Activated T-cell treated with anti-CD3 and anti-CD28 coated beads, Interleukin-2, amount 50 U/mL, for 48 hours (primary cell): ENCODE results near the gene MARK1.

ENCODE experiments used
- DNase-seq, 2 experiments: peaks; one replicate each; pipeline ENCODE4 v3.0.0-alpha.2; 2020

MARK1 gene

GRCh38 chr1:220527908-220528678 lies at the start of gene MARK1:
Gene MARK1 (plus strand): TSS chr1:220528136. CDS start chr1:220528823, 687 bp downstream.
- peak; percentile 30 to 45 for DNase-seq

- DNase-seq, result no peak
Observed at GRCh38 chr1:220483700-220484099, 44.2 kb upstream of the MARK1 start.

- DNase-seq, result no peak
Observed at GRCh38 chr1:220484135-220484534, 43.8 kb upstream of the MARK1 start.

- no peak for DNase-seq
Observed at GRCh38 chr1:220485131-220485530, 42.8 kb upstream of the MARK1 start.

DNA sequence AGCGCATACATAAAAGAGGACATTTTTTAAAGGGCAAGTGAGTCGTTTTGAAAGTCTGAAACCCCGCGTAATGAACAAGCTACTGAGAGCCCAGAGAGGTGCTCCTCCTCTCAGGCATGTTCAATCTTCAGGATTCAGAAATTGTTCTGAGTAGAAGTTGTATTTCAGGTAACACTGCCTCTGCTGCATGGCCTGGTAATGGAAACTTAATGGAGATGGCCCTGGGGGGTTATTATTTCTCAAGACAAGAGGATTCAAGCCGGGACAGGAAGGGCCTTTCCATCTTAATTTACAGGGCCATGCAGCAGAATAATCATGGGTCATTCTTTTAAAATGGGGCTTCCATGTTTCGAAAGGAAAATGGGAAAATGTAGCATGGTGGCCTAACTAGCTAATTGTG lies 42.1 kb upstream of the MARK1 start:
- no peak for DNase-seq

- DNase-seq, result peak; percentile 37 to 38
Observed at GRCh38 chr1:220487297-220487820, 40.6 kb upstream of the MARK1 start.

- no peak for DNase-seq
Observed at GRCh38 chr1:220491891-220492290, 36.0 kb upstream of the MARK1 start.

GRCh38 chr1:220497220-220497947 lies 30.6 kb upstream of the MARK1 start:
- DNase-seq, result no peak

DNA sequence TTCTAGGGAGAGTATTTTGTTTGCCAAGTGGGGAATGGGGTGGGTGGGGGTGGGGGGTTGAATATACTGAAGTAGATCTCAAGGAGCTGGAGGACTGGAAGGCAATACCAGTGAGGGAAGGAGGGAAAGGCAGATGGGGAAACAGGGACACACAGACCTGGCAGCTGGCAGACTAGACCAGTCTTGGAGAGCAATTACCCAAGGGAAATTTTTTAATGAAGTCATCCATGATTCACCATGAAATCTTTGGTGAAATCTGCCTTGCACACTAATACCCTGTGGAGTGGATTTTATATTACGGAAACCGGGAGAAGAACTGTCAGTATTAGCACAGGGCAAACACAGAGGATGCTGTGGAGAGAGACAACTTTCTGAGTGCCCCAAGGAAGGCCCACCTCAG lies 29.7 kb upstream of the MARK1 start:
- no peak for DNase-seq

- DNase-seq, result no peak
Observed at GRCh38 chr1:220500372-220500771, 27.6 kb upstream of the MARK1 start.

DNA sequence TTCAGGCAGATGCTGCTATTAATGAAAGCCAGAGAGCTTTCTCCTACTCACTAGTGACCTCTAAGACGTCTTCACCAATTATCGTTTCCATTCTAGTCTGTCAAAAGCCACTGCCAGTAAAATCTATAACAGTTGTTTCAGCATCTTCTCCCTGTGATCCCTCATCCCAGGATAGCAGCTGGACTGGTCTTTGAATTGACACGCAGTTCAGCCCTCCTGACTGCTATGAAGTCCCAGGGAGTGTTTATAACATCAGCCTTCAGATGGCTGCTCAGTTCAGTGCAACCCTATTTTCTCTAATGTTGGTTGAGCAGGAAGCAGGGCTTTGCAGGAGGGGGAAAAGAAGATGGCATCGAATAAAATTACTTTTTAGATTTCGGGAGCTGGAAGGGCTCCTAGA lies 23.6 kb upstream of the MARK1 start:
- no peak for DNase-seq

- no peak for DNase-seq
Observed at GRCh38 chr1:220507085-220507484, 20.9 kb upstream of the MARK1 start.

- no peak for DNase-seq
Observed at GRCh38 chr1:220511179-220511578, 16.8 kb upstream of the MARK1 start.

DNA sequence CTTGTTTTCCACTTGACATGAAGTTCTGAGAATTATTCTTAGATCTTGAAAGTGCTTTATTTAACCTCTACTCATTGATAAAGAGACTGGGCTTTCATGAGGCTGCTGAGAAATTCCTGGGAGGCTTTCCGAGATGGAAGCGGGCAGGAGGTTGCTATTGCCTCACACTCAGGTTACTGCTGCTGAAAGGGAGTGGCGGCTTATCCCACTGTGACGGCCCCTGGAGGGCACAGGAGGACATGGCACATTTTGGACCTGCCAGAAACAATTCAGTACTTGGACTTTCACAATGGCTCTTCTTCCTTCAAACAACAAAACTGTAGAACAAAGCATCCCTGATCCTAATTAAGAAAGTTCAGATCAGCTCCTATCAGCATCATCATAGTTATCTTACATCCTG lies 16.2 kb upstream of the MARK1 start:
- no peak for DNase-seq

DNA sequence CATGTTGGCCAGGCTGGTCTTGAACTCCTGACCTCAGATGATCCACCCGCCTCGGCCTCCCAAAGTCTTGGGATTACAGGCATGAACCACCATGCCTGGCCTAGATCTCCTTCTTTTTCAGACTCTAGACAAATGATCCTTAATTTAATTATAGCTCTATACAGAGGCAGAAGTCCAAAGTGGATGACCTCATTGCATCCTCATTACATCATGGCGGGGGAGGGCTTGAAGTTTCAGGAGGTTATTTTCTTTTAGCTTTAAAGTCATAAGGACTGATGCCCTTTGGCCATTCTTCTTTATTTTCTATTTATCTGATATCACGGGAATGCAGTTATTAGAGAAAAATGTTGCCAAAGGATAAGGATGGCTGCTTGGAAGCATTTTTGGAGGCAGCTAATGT lies 14.1 kb upstream of the MARK1 start:
- no peak for DNase-seq

DNA sequence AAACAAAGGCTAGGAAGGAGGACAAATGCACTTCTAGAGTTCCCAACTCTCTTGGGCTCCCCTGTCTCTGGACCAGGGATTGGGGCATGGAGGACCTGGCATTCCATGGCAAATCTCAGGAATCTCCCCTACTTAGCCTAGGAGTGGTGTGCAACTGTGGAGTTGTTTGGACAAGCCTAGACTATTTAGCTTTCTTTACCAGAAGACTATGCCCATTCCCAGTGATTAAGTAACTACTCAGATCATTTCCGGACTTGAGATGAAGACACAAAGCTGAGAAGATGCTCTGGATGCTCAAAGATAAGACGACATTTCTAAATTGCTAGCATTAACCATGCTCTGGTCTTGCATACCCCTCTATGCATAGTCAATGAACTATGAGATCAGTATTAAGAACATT lies 13.7 kb upstream of the MARK1 start:
- no peak for DNase-seq

- no peak for DNase-seq
Observed at GRCh38 chr1:220516014-220516721, 11.8 kb upstream of the MARK1 start.

GRCh38 chr1:220516722-220517042 lies 11.3 kb upstream of the MARK1 start:
- DNase-seq, result no peak

- DNase-seq, result no peak
Observed at GRCh38 chr1:220521778-220522177, 6.2 kb upstream of the MARK1 start.

- DNase-seq, result no peak
Observed at GRCh38 chr1:220526294-220526693, 1.6 kb upstream of the MARK1 start.

DNA sequence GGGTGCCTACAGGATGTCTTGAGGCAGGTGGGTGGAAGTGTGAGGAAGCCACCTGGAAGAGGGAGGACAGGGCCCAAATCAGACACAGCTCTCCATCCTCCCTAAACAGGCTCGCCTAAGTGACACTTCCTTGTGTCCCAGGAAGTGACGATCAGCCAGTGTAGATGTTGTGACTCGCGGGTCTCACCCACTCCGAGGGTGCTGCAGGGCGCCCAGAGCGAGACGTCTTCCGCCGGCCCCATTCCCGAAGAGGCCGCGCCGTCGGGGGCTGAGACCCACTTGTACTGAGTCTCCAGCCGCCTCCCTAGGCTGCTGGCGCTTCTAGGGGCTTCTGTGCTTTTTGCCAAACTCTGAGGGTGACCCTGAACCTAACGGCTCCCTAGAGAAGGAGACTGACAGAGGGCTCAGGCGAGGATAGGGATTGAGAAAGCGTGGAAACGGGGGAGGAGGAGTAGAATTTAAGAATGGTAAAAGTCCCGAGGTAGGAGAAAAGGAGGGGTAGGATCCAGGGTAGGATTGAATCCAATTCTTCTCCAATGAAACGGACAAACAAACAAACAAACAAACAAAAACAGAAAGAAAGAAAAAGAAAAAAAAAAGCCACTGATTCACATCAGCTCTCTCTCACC lies 543 bp upstream of the MARK1 start:
- peak; percentile 19 to 20 for DNase-seq

DNA sequence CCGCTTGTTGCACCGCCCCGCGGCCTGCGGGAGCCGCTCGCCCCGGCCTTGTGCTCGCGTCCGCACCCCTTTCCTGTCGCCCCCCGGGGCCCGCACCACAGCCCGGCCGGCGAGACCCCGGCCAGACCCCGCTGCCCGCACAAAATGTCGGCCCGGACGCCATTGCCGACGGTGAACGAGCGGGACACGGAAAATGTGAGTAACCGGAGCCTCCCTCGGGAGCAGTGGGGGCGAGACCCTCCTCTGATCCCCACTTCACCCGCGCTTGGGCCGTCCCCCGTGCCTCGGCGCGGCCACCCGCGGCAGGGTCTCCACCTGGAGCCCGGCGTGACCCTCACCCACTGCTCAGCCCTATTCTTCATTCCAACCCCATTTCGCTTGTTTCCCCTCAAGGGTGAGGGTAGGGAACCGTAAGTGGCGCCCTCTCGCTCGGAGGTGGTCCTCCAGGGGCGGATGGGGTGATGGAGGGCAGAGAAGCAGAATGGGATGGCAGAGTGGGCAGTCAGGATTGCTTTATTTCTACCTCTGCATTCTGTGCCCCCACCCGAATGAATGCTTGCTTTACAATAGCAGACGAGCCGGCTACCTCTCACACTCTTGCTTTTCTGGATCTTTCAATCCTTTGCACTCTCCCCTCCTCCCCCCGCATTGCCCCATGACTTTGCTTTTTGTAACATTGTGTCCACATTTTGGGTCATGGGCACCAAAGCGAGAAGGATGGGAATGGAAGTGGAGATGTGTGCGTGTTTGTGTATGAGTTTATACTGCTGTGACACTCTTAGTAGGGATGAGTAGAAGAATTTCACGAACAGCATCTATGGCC lies 954 bp downstream of the MARK1 start:
- DNase-seq, result peak; percentile 16 to 18
